Smooth muscle cell of the brain vasculature (primary cell): ENCODE results near the gene LILRA5.
"Not testable (repeated sequence)": the region's sequence is repeated elsewhere in the genome, so short reads cannot be mapped to it uniquely, and the experiment has no call there.

Experiments
- DNase-seq: peaks from one replicate; pipeline ENCODE4 v3.0.0-alpha.2; 2012; ENCODE audit warnings: low read depth, low spot score

Gene LILRA5

DNA sequence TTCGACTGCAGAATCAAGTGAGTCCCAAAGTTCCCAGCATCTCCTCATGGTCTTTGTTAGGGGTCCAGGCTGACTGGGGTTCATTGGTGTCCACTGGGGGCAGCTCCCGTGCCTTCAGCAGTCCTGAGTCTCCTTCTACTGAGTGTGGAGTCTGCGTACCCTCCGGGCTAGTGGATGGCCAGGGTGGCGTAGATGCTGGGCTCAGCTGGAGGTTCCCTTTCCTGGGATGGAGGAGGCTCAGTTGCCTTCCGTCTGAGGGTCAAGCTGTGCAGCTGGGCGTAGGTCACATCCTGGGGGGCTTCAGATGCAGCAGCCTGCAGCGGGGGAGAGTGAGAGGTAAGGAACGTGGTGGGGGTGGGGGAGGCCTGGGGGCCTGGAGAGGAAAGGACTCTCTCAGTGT lies 38.5 kb downstream of the LILRA5 start:
- DNase-seq: not testable (repeated sequence)

- no peak for DNase-seq
Measured at GRCh38 chr19:54273821-54274220, 39.1 kb downstream of the LILRA5 start.

GRCh38 chr19:54272181-54272580 lies 40.8 kb downstream of the LILRA5 start:
- DNase-seq: not testable (repeated sequence)

DNA sequence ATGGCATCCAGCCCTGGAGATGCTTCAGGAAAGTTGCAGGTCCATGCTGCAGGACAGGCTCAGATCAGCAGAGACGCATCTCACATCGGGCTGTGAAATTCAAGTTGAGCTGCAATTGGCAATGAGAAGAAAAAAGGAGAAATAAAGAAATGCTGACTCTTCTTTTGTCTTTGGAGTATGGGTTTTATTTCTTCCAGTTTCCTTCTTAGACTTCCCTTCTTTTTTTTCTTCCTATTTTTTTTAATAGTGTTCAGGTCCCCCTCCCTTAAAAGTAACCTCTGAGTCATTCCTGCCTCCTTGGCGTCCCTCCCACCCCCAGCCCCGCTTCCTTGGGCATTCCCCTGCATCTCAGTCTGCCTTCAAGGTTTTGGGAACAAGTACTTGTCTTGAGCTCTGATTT lies 41.4 kb downstream of the LILRA5 start:
- not testable (repeated sequence) for DNase-seq

- DNase-seq: no peak
Measured at GRCh38 chr19:54271106-54271505, 41.9 kb downstream of the LILRA5 start.

DNA sequence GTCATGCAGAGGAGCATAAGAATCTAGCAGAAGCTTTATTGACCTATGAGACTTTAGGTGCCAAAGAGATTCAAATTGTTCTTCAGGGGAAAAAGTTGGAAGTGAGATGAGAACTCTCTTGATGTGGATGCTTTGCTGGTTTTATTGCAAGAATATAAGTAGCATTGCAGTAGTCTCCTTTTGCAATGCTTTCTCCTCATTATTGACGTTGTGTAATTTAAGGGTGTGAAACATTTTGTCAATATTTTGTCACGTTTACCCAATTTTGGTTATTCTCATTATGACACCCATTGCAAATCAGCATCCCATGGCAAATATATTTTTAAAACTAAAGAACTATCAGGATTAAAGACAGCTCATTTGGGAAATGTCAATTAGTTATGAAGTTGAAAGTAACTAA lies 44.0 kb downstream of the LILRA5 start:
- no peak for DNase-seq

GRCh38 chr19:54266133-54266532 lies 46.8 kb downstream of the LILRA5 start:
- DNase-seq: peak; percentile 45

DNA sequence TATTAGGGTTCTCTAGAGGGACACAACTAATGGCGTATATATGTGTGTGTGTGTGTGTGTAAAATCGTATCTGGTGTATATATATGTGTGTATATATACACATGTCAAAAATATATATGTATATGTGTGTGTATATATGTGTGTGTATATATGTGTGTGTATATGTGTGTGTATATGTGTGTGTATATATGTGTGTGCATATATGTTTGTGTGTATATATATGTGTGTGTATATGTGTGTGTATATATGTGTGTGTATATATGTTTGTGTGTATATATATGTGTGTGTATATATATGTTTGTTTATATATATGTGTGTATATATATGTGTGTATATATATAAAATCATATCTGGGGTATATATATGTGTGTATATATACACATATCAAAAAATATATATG lies 50.5 kb downstream of the LILRA5 start:
- DNase-seq: no peak

GRCh38 chr19:54262066-54262465 lies 50.9 kb downstream of the LILRA5 start:
- no peak for DNase-seq

- DNase-seq: no peak
Measured at GRCh38 chr19:54257116-54257480, 55.9 kb downstream of the LILRA5 start, which contains the start of gene LILRB5. LILRB5 (minus strand) TSS chr19:54257273; CDS start chr19:54257193, 80 bp downstream.
